SK-N-SH (cell line): ENCODE data around the gene KSR2.

Experiments
- CTCF ChIP-seq: fragments of 200-600 bp; sonication (generic); IDR thresholded peaks from 2 replicates; pipeline ENCODE4 v1.6.1; 2017; ENCODE audit warnings: antibody characterized with exemption, mild to moderate bottlenecking, moderate library complexity
- FOXM1 ChIP-seq: IDR thresholded peaks from 2 replicates; pipeline ENCODE4 v1.4.0; 2012; ENCODE audit warnings: low read depth, mild to moderate bottlenecking
- JUND ChIP-seq: IDR thresholded peaks from 2 replicates; pipeline ENCODE4 v1.4.0; 2012
- MAX ChIP-seq: IDR thresholded peaks from 2 replicates; pipeline ENCODE4 v1.4.0; 2012; ENCODE audit warnings: low read depth
- POLR2AphosphoS5 ChIP-seq: IDR thresholded peaks from 2 replicates; pipeline ENCODE4 v1.6.1; 2012; ENCODE audit warnings: low read depth, low read length
- RFX5 ChIP-seq: IDR thresholded peaks from 2 replicates; pipeline ENCODE4 v1.6.1; 2012; ENCODE audit warnings: mild to moderate bottlenecking, improper control_type of control experiment, low read length

GRCh38 chr12:117421068-117421752 is 547.6 kb downstream of the KSR2 start:
- TF ChIP-seq CTCF (no peak), FOXM1 (no peak), POLR2AphosphoS5 (no peak), JUND (no peak), MAX (no peak), RFX5 (no peak)
